ENCODE data around the gene CRACR2A.

CRACR2A gene

DNA sequence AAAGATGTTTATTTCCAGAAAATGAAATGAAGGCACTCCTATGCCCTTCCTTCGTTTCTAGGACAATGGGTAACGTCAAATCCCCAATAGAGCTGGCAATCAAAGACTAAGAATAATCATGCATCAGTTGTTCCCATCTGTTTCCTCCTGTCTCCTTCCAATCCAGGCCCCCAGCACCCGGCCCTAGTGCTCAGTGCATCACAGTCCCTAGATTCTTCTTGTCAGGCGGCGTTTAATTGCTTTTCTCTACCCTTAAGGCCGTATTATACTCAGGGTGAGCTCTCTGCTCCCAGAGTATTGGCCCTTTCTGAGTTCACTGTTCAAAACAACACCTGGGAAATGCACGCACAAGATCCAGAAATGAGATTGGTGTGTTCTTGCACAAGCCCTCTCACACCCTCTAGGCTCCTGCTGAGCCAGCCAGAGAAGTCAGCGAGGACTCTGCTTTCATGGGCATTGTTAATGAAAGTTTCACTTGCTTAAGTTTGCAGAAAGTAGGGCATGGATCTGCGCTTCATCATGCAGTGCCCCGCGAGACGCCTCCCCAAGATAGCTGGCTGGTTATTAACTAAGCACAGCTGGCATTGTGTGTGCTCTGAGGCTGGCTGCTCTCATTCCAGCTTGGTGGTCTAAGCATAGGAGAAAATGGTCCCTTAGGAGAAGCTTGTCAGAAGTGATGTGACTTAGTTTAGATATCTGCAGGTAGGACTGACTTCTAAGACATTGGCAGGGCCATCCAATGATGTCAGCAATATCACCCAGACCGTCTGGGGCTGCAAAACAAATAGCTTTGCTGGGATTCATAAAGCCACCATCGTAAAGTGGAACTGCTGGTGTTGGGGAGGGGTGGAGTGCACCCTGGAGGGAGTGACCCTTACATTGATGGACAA lies 28.7 kb downstream of the CRACR2A start:
- no peak for DNase-seq

DNA sequence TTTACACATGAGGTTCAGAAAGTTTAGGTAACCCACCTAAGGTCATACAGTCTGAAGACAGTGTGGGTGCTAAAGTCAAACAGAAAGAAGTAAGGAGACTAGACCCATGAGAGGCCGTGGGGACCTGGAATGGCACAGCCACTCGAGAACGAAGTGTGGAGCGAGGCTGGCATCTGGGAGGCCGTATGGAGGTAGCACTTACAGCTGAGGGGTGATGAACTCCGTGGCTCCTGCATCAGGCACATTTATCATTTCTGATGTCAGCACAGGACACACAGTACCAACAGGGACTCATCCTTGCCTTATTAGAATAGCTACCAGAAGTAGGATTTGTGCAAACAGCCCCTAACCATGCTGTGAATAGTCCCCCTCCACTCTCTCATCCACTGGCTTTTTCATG lies 30.5 kb downstream of the CRACR2A start:
- DNase-seq: no peak

DNA sequence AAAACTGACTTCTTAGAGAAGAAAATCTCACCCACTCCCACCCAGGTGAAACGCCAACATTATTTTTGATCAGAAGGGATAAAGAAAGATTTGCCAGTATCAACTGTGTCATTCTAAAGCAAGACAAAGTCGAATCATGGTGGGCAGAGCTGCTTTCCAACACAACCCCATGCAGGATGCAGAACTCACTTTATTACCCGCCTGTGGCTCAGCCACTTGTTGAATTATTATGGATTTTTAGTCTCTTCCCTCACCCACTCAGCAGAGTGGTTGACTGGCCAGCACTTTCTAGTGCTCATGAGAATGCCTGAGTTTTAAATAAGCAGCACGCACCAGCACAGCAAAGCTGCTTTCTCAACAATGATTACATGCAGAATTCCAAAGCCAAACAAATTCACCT lies 32.1 kb downstream of the CRACR2A start:
- no peak for DNase-seq

DNA sequence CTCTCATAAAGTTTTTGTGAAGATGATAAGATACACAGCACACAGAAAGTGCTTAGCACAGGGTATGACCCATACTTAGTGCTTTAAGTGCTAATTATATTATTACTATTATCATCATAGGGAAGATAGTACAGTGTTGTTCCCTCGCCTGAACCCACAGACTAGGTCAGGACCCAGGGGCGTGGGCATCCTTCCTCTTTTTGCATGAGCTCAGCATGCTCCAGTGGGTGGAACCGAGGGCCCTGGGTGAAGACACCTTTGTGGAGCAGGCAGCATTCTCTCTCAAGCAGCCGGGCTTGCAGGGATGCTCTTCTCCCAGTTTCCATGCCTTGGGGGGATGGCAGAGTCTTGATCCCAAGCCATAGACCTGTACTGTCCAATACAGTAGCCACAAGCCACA lies 34.8 kb downstream of the CRACR2A start:
- no peak for DNase-seq

DNA sequence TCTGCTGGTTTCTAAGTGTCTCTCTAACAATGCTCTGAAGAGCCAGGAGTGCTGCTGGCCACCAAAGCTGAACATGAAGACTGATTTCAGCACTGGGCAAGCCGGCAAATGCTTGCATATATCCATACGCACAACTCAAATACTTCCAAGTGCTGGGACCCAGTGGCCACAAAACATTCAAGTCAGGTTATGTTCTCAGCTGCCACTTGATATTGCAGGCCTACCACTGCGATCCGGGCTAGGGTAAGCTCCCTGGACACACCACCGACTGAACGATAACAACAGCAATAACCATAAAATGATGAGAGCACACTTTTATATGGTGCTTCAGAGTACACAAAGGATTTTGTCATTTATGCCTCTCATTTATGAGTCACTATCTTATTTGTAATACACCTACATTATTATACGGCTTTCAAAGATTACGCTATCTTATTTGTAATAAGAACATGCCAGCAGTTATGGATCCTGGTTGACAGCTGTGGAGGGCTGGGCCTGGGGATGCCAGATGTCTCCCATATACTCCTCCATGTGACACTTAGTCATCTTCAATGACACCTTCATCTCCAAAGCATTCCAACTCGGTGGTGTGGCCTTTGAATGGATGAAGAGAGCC lies 35.5 kb downstream of the CRACR2A start:
- no peak for DNase-seq

- DNase-seq: no peak
Observed at GRCh38 chr12:3715999-3716398, 36.9 kb downstream of the CRACR2A start.

DNA sequence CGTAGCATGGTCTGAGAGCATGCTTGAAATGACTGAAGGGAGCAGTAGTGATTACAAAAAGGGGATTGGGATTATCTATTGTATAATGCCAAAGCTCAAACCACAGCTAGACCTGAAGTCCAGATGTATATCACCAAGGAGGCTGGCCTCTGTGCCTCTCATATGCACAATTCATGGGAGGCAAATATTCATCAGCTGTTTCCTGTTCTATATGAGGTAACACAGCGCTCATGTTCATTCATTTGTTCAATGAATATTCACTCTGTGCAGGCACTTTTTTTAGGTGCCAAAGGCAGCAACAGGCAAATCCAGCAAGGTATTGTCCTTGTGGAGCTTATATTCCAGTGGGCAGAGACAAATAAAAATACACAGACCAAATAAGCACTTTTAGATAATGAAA lies 39.0 kb downstream of the CRACR2A start:
- no peak for DNase-seq

- DNase-seq: no peak
Observed at GRCh38 chr12:3713483-3713882, 39.4 kb downstream of the CRACR2A start.

GRCh38 chr12:3712209-3712992 lies 40.5 kb downstream of the CRACR2A start:
- no peak for DNase-seq

GRCh38 chr12:3705354-3705675 lies 47.6 kb downstream of the CRACR2A start:
- no peak for DNase-seq

DNA sequence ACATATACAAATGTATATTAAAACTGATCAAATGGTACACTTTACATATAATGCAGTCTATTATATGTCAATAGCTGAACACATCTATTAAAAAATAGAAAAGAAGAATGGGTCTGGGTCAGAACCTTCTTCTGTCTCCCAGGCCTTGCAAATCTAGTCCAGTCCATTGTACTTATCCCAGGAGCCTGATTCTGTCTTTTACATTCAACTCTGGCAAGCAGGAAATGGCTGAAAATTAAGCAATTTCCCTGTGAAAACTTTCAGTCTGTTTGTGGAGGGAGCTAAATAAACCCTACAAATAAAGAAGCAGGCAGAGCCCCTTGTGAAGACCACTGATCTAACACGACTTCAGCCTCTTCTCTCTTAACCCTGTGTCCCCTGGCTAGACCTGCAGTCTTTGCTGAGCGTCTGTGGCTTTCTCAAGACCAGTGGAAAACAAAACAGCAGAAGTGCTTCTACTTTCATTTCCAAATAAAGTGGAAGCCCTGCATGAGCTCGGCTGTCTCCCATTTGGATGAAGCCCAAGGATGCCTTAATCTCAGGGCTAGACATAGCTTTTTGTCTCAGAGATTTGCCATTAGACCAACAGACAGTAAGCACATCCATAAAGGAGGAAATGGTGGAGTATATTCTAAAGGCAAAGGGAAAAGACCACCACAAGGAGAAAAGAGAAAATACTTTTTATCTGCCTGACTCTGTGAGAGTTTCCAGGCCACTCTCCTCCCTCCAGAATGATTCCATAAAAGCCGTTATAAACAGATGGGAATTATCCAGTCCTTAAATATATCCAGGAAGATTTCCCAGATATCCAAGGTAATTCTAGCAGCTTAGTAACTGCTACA lies 48.2 kb downstream of the CRACR2A start:
- no peak for DNase-seq

DNA sequence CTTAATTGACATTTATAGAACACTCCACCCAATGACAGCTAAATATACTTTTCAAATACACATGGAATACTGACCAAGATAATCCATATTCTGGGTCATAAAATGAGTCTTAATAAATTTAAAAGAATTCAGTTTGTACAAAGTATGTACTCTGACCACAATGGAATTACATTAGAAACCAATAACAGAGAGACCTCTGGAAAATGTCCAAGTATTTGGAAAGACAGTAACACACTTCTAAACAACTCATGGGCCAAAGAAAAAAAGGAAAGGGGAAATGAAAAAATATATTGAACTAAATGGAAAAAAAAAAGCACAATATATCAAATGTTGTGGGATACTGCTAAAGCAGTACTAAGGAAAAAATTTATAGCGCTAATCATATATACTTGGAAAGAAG lies 52.0 kb downstream of the CRACR2A start:
- DNase-seq: no peak

- DNase-seq: no peak
Observed at GRCh38 chr12:3698218-3698974, 54.5 kb downstream of the CRACR2A start.

GRCh38 chr12:3697311-3697870 lies 55.5 kb downstream of the CRACR2A start:
- DNase-seq: no peak

DNA sequence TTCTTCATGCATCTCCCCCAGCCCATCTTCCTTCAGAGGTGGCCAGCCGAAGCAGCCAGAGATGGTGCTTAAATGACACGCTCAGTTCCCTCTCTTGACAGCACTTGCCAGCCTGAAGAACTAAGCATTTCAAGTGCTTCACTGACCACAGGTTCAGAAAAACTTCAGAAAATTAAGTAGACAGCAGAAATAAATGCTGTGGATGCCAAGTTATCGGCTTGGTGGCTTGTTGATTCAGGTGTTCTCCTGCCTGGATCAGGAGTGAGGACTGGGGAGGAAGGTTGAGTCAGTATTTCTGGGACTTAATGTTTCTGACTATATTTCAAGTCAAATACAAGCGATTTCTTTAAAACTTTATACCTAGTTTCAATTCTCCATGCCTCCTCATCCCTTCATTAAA lies 58.2 kb downstream of the CRACR2A start:
- no peak for DNase-seq

GRCh38 chr12:3692616-3693365 lies 60.1 kb downstream of the CRACR2A start:
- no peak for DNase-seq

DNA sequence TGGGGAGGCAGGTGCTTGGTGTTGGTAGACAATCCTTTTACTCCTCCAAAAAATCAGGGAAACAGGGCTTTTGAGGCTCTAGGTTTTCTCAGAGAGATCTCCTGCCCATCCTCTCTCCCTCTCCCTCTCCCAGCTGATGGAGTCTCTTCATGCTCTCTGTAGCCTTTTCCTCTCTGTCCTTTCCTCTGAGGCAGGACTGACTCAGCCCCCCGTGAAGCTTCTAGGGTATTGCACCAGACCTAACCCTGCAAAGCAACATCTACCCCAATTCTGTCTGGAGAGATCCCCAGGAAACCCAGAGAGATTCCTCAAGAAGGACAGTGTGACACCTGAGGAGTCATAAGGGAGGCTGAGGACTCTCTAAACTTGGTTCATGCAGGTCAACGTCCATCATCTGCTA lies 66.4 kb downstream of the CRACR2A start:
- DNase-seq: no peak

- DNase-seq: no peak
Observed at GRCh38 chr12:3685830-3686229, 67.1 kb downstream of the CRACR2A start.

DNA sequence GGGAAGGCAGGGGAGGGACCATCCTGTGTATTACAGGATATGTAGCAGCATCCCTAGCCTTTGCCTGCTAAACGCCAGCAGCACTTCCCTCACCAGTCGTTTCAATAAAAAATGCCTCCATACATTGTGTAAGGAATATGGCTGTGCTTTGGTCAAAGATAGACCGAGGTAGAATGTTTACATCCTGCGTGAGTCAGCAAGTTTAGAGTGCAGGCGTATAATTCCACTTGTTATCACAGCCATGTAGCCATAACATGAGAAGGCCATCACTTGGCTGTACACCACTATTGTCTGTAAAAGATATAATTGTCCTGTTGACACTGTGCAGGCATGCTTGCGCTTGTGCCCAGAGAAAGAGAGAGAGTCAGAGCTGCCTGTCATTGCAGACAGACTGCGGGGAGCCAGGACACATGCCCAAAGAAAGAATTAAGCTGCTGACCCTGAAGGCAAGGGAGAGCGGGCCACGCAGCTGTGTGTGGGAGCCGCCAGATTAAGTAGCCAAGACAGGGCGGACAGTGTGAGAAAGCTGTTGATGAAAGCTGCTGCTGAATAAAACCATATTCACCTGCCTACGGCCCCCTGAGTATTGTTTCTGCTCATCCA lies 68.4 kb downstream of the CRACR2A start:
- DNase-seq: no peak

DNA sequence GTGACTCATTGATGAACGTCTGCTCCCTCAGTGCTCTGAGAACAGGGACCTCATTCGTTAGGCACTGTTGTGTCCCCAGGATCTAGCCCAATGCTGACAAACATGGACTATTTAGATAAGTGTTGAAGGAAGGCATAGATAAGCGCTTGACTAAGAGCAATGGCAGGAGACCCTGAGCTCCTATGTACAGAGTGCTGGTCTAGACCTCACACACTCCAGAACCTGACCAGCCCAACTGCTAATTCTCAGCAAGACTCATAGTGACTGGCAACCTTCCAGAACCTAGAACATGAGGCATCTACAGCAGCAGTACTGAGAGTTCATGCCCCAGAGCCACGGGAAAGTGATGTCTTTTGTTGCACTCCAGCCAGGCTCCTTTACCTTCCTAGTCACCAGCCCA lies 69.2 kb downstream of the CRACR2A start:
- no peak for DNase-seq

- no peak for DNase-seq
Observed at GRCh38 chr12:3681595-3682061, 71.3 kb downstream of the CRACR2A start.

Measured in stimulated activated CD8-positive, alpha-beta memory T cell treated with anti-CD3 and anti-CD28 coated beads, Interleukin-4, amount 100 ng/mL, for 48 hours (primary cell).